GM12878 (cell line): ENCODE measurements around the gene ZNF764. TPM values are rescaled to one million over a fixed set of nuclear protein-coding genes. Genes with fewer than 3 reads are reported as not detected.

Experiments
- ATAC-seq: fragments of 200-7000 bp; cut with Tn5 transposase; 3 replicates; pipeline ENCODE4 v1.9.1; 2020; ENCODE audit warnings: mild to moderate bottlenecking, moderate library complexity
- BruUV-seq: library from RNA; stranded (reverse); fragments of 400-500 nt; replicated peaks from 2 replicates; lab custom pipeline; 2021; lab: Mats Ljungman, UMichigan
- CTCF ChIA-PET: fragments of 300-600 bp; sonication (Branson Sonifier 250); formaldehyde crosslinking; extraction: SDS; loops from one replicate; lab custom pipeline; 2021; ENCODE audit warnings: inconsistent platforms; lab: Yijun Ruan, JAX
- POLR2A ChIA-PET: fragments of 350-600 bp; formaldehyde crosslinking; extraction: SDS; loops from one replicate; lab custom pipeline; 2021; ENCODE audit warnings: inconsistent platforms; lab: Charles Lee
- RAD21 ChIA-PET: fragments of 300-600 bp; sonication (Branson Sonifier 250); formaldehyde crosslinking; loops from one replicate; lab custom pipeline; 2023; ENCODE audit warnings: antibody characterized with exemption; ENCODE audit not compliant: unreplicated experiment; lab: Charles Lee
- SMC1A ChIA-PET: fragments of 300-600 bp; sonication (Branson Sonifier 250); formaldehyde crosslinking; loops from one replicate; lab custom pipeline; 2023; ENCODE audit not compliant: unreplicated experiment, uncharacterized antibody; lab: Charles Lee
- DNase-seq: peaks from one replicate; pipeline ENCODE4 v3.0.0-alpha.2; 2011; ENCODE audit warnings: low read depth, low spot score
- FAIRE-seq: peaks from 3 replicates; lab custom pipeline; 2011; peaks lifted over from hg19 to GRCh38; lab: Jason Lieb, UNC
- H2AFZ ChIP-seq: 2 replicates; pipeline ENCODE4 v1.6.0; 2011; ENCODE audit warnings: low read depth, low read length, control low read depth; ENCODE audit not compliant: control insufficient read depth
- H3K27ac ChIP-seq: 2 replicates; pipeline ENCODE4 v1.5.1; 2011; ENCODE audit warnings: control low read depth; ENCODE audit not compliant: control insufficient read depth, insufficient read depth
- H3K27me3 ChIP-seq, 2 experiments: replicated peaks in 1 of 2; 2 replicates each; pipeline versions ENCODE4 v1.6.0 to v1.6.1; 2011; ENCODE audit warnings: low read length in 1 of 2; ENCODE audit not compliant: control insufficient read depth in 2 of 2, insufficient read depth in 2 of 2
- H3K36me3 ChIP-seq, 2 experiments: 2 replicates each; pipeline ENCODE4 v1.5.1; 2011; ENCODE audit warnings: low read length in 1 of 2; ENCODE audit not compliant: control insufficient read depth in 2 of 2, insufficient read depth in 2 of 2
- H3K4me1 ChIP-seq: 2 replicates; pipeline ENCODE4 v1.6.1; 2011; ENCODE audit warnings: mild to moderate bottlenecking, low read length, moderate library complexity, mixed read lengths; ENCODE audit not compliant: control insufficient read depth, insufficient read depth
- H3K4me2 ChIP-seq: 2 replicates; pipeline ENCODE4 v1.6.0; 2011; ENCODE audit warnings: control low read depth; ENCODE audit not compliant: control insufficient read depth, insufficient read depth
- H3K4me3 ChIP-seq: fragments of 200-600 bp; sonication (generic); 2 replicates; pipeline ENCODE4 v1.5.1; 2016
- H3K79me2 ChIP-seq: 2 replicates; pipeline ENCODE4 v1.6.0; 2011; ENCODE audit warnings: low read length; ENCODE audit not compliant: control insufficient read depth, insufficient read depth
- H3K9ac ChIP-seq: 2 replicates; pipeline ENCODE4 v1.8.0; 2011; ENCODE audit warnings: low read length, control low read depth, mixed read lengths; ENCODE audit not compliant: control insufficient read depth, insufficient read depth
- H3K9me3 ChIP-seq: replicated peaks from 3 replicates; pipeline ENCODE4 v1.5.1; 2011; ENCODE audit warnings: mild to moderate bottlenecking, low read length; ENCODE audit not compliant: control insufficient read depth, insufficient read depth
- H4K20me1 ChIP-seq: 2 replicates; pipeline ENCODE4 v1.6.0; 2011; ENCODE audit not compliant: control insufficient read depth, insufficient read depth
- CREM ChIP-seq: IDR thresholded peaks from 2 replicates; pipeline ENCODE4 v1.6.1; 2014; ENCODE audit warnings: antibody characterized with exemption, low read depth
- DPF2 ChIP-seq: fragments of 450-650 bp; IDR thresholded peaks from 2 replicates; pipeline ENCODE4 v1.6.1; 2017; ENCODE audit warnings: mild to moderate bottlenecking
- MEF2A ChIP-seq: IDR thresholded peaks from 2 replicates; pipeline ENCODE4 v1.6.1; 2011; ENCODE audit warnings: low read depth, mild to moderate bottlenecking, low read length, moderate library complexity; ENCODE audit not compliant: insufficient read depth
- NR2C1 ChIP-seq: fragments of 450-650 bp; IDR thresholded peaks from 2 replicates; pipeline ENCODE4 v1.6.1; 2017; ENCODE audit warnings: antibody characterized with exemption, mild to moderate bottlenecking, moderate library complexity
- POLR2AphosphoS5 ChIP-seq: IDR thresholded peaks from 2 replicates; pipeline ENCODE4 v1.6.1; 2011; ENCODE audit warnings: mild to moderate bottlenecking, low read length, inconsistent platforms
- SIN3A ChIP-seq: IDR thresholded peaks from 2 replicates; pipeline ENCODE4 v1.6.1; 2012; ENCODE audit warnings: low read depth, low read length, improper control_type of control experiment
- SMARCA5 ChIP-seq: fragments of 450-650 bp; IDR thresholded peaks from 2 replicates; pipeline ENCODE4 v1.6.1; 2017; ENCODE audit warnings: mild to moderate bottlenecking
- YY1 ChIP-seq: IDR thresholded peaks from 2 replicates; pipeline ENCODE4 v1.6.1; 2011; ENCODE audit warnings: low read depth, mild to moderate bottlenecking, low read length
- ZBED1 ChIP-seq: IDR thresholded peaks from 2 replicates; pipeline ENCODE4 v1.6.1; 2016; ENCODE audit warnings: borderline replicate concordance
- ZNF622 ChIP-seq: fragments of 450-650 bp; IDR thresholded peaks from 2 replicates; pipeline ENCODE4 v1.6.1; 2017; ENCODE audit warnings: mild to moderate bottlenecking, inconsistent platforms
- WGBS: methylation state at CpG from one replicate; pipeline ENCODE4 v1.1.6; 2016; ENCODE audit warnings: low lambda C conversion rate; ENCODE audit not compliant: insufficient replicate concordance, insufficient coverage; ENCODE audit errors: missing lambda C conversion rate; 5-methylcytosine and 5-hydroxymethylcytosine counted together
- in situ Hi-C: fragments of 300-500 bp; cut with MboI; formaldehyde crosslinking; loops from 9 replicates; pipeline ENCODE4 v1.14.3; 2018; ENCODE audit warnings: mixed read lengths
- intact Hi-C: fragments of 100-400 bp; cut with micrococcal nuclease; formaldehyde crosslinking; loops from one replicate; pipeline ENCODE4 v1.14.2; 2022; ENCODE audit not compliant: unreplicated experiment
- polyA plus RNA-seq, 11 experiments: library from polyadenylated mRNA; depleted of rRNA in 4 of 11; unstranded in 6 of 11; stranded (reverse) in 5 of 11; fragments of >200 nt; fragmentation: Nextera tagmentation in 4 of 11; fragmentation: Illumina TruSeq in 1 of 11; extraction: Ambion mirVana in 4 of 11; extraction: Trizol in 1 of 11; gene quantifications; 1 replicate in 1 of 11; 2 replicates in 10 of 11; pipeline versions ENCODE4 v1.2.1 to v1.2.3, GENCODE V29; 2011 to 2016; ENCODE audit warnings: inconsistent platforms in 2 of 11, missing spikeins in 2 of 11, low read depth in 1 of 11
- total RNA-seq, 4 experiments: library from RNA; depleted of rRNA in 3 of 4; stranded (reverse); fragments of >200 nt in 3 of 4; fragmentation: Illumina TruSeq in 1 of 4; extraction: Trizol in 1 of 4; gene quantifications; 2 replicates each; pipeline versions ENCODE4 v1.2.1 to v1.2.3, GENCODE V29; 2013 to 2021
- TF ChIP-seq, protein P1 (sequence below), 3 experiments: IDR thresholded peaks in 2 of 3; conservative IDR thresholded peaks in 1 of 3; 2 replicates each; pipeline ENCODE4 v1.5.1; 2011; ENCODE audit warnings: low read depth in 3 of 3, low read length in 3 of 3, mild to moderate bottlenecking in 3 of 3, control low read depth in 2 of 3, moderate library complexity in 2 of 3, inconsistent platforms in 1 of 3, mixed read lengths in 1 of 3; ENCODE audit not compliant: control insufficient read depth in 2 of 3, insufficient read depth in 1 of 3; ENCODE audit errors: extremely low read depth in 1 of 3
- TF ChIP-seq, protein P2 (sequence below): fragments of 450-650 bp; IDR thresholded peaks from 2 replicates; pipeline ENCODE4 v1.6.1; 2016; ENCODE audit warnings: mild to moderate bottlenecking, moderate library complexity, borderline replicate concordance
- TF ChIP-seq, protein P3 (sequence below): fragments of 450-650 bp; IDR thresholded peaks from 2 replicates; pipeline ENCODE4 v1.6.1; 2017; ENCODE audit warnings: antibody characterized with exemption, mild to moderate bottlenecking, moderate library complexity

The ZNF764 gene
- total and polyA plus RNA-seq, 10 of the 15 experiments (the other 5 are each of a cell fraction or from before 2014, with no cell fraction given): 0.61 to 11.9 (median 3.8) TPM

DNA sequence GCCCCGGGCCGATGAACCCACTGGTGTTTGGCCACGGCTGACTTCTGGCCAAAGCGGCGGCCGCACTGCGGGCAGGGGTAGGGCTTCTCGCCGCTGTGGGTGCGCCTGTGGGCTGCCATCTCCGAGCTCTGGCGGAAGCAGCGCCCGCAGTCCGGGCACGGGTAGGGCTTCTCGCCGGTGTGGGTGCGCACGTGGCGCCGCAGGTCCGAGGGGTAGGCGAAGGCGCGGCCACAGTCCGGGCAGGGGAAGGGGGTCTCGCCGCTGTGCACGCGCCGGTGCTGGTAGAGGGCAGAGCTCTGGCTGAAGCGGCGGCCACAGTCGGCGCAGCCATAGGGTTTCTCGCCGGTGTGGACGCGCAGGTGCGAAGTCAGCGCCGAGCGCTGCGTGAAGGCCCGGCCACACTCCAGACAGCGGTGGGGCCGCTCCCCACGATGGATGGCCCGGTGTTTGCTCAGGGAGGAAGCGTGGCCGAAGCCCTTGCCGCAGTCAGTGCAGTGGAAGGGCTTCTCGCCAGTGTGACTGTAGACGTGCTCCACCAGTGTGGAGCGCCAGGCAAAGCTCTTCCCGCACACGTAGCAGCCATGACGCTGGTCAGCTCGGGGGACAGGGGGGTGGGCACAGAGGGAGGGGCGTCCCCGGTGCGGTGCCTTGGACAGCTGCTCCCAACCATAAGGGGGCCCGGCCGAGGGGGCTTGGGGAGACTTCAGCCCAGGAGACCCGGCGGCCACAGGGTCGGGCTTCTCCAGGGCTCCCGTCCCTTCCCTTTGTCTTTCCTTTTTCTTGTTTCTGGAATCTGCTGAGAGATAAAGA is 2.7 kb downstream of the ZNF764 start:
- no TSS peak for BruUV-seq
- Histone ChIP-seq H3K4me1 (no peaks in the 10 kb centered on the region), H3K36me3 (peaks cover 7 to 10% of the 10 kb centered on the region in 2 experiments; a peak in 3 of 4 replicates), H3K4me3 (no peak overlapping the region), H2AFZ (no peak overlapping the region), H3K27ac (no peak overlapping the region), H3K4me2 (no peak overlapping the region), H4K20me1 (no peaks in the 10 kb centered on the region), H3K27me3 (no peaks in the 10 kb centered on the region), H3K9ac (no peak overlapping the region), H3K79me2 (peaks cover 11% of the 10 kb centered on the region), H3K9me3 (no peaks in the 10 kb centered on the region)
- intact Hi-C loops: no loop called here
- no peak for FAIRE-seq
- SMC1A ChIA-PET: interaction anchor here (1.3 kb wide), 1 partner anchor 10 kb away, joined by 3 read pairs; no protein-coding TSS in a partner anchor
- POLR2A ChIA-PET: no interaction called here
- in situ Hi-C loops: no loop called here
- no peak for ATAC-seq
- RAD21 ChIA-PET: interaction anchor here (4.3 kb wide), 1 partner anchor 20 kb away, joined by 99 read pairs; the partner anchor contains the start of gene ZNF747
- CTCF ChIA-PET: interaction anchor here (1.5 kb wide), 2 partner anchors 20 to 126 kb away, joined by 4 to 9 read pairs; partner anchors contain the start of genes DCTPP1 and ZNF747
- 97% methylated on average over 67 of the region's 69 CpGs for WGBS
- no peak for DNase-seq
- TF ChIP-seq, protein P1, sequence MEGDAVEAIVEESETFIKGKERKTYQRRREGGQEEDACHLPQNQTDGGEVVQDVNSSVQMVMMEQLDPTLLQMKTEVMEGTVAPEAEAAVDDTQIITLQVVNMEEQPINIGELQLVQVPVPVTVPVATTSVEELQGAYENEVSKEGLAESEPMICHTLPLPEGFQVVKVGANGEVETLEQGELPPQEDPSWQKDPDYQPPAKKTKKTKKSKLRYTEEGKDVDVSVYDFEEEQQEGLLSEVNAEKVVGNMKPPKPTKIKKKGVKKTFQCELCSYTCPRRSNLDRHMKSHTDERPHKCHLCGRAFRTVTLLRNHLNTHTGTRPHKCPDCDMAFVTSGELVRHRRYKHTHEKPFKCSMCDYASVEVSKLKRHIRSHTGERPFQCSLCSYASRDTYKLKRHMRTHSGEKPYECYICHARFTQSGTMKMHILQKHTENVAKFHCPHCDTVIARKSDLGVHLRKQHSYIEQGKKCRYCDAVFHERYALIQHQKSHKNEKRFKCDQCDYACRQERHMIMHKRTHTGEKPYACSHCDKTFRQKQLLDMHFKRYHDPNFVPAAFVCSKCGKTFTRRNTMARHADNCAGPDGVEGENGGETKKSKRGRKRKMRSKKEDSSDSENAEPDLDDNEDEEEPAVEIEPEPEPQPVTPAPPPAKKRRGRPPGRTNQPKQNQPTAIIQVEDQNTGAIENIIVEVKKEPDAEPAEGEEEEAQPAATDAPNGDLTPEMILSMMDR (IDR thresholded peaks at IDR 0.05 in 2 of 3, conservative IDR thresholded peaks at IDR 0.05 in 1 of 3; ENCODE audit: control insufficient read depth in 2 of 3, extremely low read depth in 1 of 3, insufficient read depth in 1 of 3, low read depth in 3 of 3, low read length in 3 of 3): no peak
- TF ChIP-seq YY1 (no peak), SIN3A (no peak), DPF2 (no peak), CREM (no peak), ZNF622 (no peak), ZBED1 (no peak), NR2C1 (no peak), MEF2A (no peak), POLR2AphosphoS5 (no peak), SMARCA5 (no peak)
- TF ChIP-seq, protein P2, sequence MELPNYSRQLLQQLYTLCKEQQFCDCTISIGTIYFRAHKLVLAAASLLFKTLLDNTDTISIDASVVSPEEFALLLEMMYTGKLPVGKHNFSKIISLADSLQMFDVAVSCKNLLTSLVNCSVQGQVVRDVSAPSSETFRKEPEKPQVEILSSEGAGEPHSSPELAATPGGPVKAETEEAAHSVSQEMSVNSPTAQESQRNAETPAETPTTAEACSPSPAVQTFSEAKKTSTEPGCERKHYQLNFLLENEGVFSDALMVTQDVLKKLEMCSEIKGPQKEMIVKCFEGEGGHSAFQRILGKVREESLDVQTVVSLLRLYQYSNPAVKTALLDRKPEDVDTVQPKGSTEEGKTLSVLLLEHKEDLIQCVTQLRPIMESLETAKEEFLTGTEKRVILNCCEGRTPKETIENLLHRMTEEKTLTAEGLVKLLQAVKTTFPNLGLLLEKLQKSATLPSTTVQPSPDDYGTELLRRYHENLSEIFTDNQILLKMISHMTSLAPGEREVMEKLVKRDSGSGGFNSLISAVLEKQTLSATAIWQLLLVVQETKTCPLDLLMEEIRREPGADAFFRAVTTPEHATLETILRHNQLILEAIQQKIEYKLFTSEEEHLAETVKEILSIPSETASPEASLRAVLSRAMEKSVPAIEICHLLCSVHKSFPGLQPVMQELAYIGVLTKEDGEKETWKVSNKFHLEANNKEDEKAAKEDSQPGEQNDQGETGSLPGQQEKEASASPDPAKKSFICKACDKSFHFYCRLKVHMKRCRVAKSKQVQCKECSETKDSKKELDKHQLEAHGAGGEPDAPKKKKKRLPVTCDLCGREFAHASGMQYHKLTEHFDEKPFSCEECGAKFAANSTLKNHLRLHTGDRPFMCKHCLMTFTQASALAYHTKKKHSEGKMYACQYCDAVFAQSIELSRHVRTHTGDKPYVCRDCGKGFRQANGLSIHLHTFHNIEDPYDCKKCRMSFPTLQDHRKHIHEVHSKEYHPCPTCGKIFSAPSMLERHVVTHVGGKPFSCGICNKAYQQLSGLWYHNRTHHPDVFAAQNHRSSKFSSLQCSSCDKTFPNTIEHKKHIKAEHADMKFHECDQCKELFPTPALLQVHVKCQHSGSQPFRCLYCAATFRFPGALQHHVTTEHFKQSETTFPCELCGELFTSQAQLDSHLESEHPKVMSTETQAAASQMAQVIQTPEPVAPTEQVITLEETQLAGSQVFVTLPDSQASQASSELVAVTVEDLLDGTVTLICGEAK: no peak
- TF ChIP-seq, protein P3, sequence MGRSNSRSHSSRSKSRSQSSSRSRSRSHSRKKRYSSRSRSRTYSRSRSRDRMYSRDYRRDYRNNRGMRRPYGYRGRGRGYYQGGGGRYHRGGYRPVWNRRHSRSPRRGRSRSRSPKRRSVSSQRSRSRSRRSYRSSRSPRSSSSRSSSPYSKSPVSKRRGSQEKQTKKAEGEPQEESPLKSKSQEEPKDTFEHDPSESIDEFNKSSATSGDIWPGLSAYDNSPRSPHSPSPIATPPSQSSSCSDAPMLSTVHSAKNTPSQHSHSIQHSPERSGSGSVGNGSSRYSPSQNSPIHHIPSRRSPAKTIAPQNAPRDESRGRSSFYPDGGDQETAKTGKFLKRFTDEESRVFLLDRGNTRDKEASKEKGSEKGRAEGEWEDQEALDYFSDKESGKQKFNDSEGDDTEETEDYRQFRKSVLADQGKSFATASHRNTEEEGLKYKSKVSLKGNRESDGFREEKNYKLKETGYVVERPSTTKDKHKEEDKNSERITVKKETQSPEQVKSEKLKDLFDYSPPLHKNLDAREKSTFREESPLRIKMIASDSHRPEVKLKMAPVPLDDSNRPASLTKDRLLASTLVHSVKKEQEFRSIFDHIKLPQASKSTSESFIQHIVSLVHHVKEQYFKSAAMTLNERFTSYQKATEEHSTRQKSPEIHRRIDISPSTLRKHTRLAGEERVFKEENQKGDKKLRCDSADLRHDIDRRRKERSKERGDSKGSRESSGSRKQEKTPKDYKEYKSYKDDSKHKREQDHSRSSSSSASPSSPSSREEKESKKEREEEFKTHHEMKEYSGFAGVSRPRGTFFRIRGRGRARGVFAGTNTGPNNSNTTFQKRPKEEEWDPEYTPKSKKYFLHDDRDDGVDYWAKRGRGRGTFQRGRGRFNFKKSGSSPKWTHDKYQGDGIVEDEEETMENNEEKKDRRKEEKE: no peak
